Fibroblast of lung (primary cell): ENCODE measurements around the gene HNMT. TPM values are rescaled to one million over a fixed set of nuclear protein-coding genes. Genes with fewer than 3 reads are reported as not detected.

Source experiments
- DNase-seq, 2 donors: peaks; one replicate each; pipeline versions ENCODE4 v3.0.0 to v3.0.0-alpha.2; 2010; ENCODE audit warnings: low read depth in 2 of 2
- H2AFZ ChIP-seq: 2 replicates; pipeline ENCODE4 v1.5.1; 2012; ENCODE audit warnings: low read length, control low read depth, inconsistent platforms
- H3K27ac ChIP-seq: 2 replicates; pipeline ENCODE4 v1.5.1; 2011; ENCODE audit warnings: low read length, control low read depth; ENCODE audit not compliant: insufficient read depth
- H3K27me3 ChIP-seq: 2 replicates; pipeline ENCODE4 v1.5.1; 2011; ENCODE audit warnings: mild to moderate bottlenecking, low read length; ENCODE audit not compliant: control insufficient read depth, insufficient read depth
- H3K36me3 ChIP-seq: 2 replicates; pipeline ENCODE4 v1.5.1; 2011; ENCODE audit warnings: low read length; ENCODE audit not compliant: control insufficient read depth, insufficient read depth
- H3K4me1 ChIP-seq: 2 replicates; pipeline ENCODE4 v1.5.1; 2011; ENCODE audit warnings: low read length; ENCODE audit not compliant: control insufficient read depth, insufficient read depth; ENCODE audit errors: extremely low read depth
- H3K4me2 ChIP-seq: 2 replicates; pipeline ENCODE4 v1.5.1; 2011; ENCODE audit warnings: low read length, control low read depth; ENCODE audit not compliant: insufficient read depth; ENCODE audit errors: extremely low read depth
- H3K4me3 ChIP-seq, 4 experiments: fragments of 200-600 bp in 1 of 4; sonication (generic) in 1 of 4; replicated peaks in 1 of 4; 2 replicates each; pipeline ENCODE4 v1.5.1; 2011 to 2016; ENCODE audit warnings: low read length in 4 of 4, low read depth in 3 of 4, mild to moderate bottlenecking in 3 of 4, control low read depth in 2 of 4, inconsistent platforms in 1 of 4, mixed read lengths in 1 of 4; ENCODE audit not compliant: insufficient read depth in 1 of 4; ENCODE audit errors: control extremely low read depth in 1 of 4
- H3K79me2 ChIP-seq: 2 replicates; pipeline ENCODE4 v1.5.1; 2012; ENCODE audit warnings: mild to moderate bottlenecking, low read length, inconsistent platforms; ENCODE audit not compliant: control insufficient read depth, insufficient read depth
- H3K9ac ChIP-seq: 2 replicates; pipeline ENCODE4 v1.5.1; 2011; ENCODE audit warnings: mild to moderate bottlenecking, low read length, control low read depth; ENCODE audit not compliant: insufficient read depth
- H3K9me3 ChIP-seq: 2 replicates; pipeline ENCODE4 v1.5.1; 2012; ENCODE audit warnings: low read depth, low read length; ENCODE audit not compliant: control insufficient read depth, insufficient read depth
- H4K20me1 ChIP-seq: 2 replicates; pipeline ENCODE4 v1.5.1; 2011; ENCODE audit warnings: low read length; ENCODE audit not compliant: control insufficient read depth, insufficient read depth; ENCODE audit errors: extremely low read depth
- EZH2 ChIP-seq: IDR thresholded peaks from 2 replicates; pipeline ENCODE4 v1.5.1; 2012; ENCODE audit warnings: low read length, control low read depth, mild to moderate bottlenecking; ENCODE audit errors: missing control alignments
- polyA plus RNA-seq, 2 donors: library from polyadenylated mRNA; depleted of rRNA in 1 of 2; stranded (reverse) in 1 of 2; unstranded in 1 of 2; fragments of >200 nt; gene quantifications; 2 replicates each; pipeline ENCODE4 v1.2.1, GENCODE V29; 2011 to 2012; ENCODE audit warnings: missing spikeins in 1 of 2
- total RNA-seq: library from RNA; depleted of rRNA; stranded (reverse); fragments of >200 nt; gene quantifications from 2 replicates; pipeline ENCODE4 v1.2.1, GENCODE V29; 2014
- TF ChIP-seq, protein P1 (sequence below), 2 donors: IDR thresholded peaks in 1 of 2; conservative IDR thresholded peaks in 1 of 2; 1 replicate in 1 of 2; 2 replicates in 1 of 2; pipeline ENCODE4 v1.5.1; 2011 to 2012; ENCODE audit warnings: low read length in 2 of 2, control low read depth in 1 of 2, inconsistent platforms in 1 of 2, low read depth in 1 of 2, mild to moderate bottlenecking in 1 of 2

The HNMT gene
- total and polyA plus RNA-seq, 2 donors (not counting 1 experiment from before 2014, with no cell fraction given) = 45.9 to 163 TPM

GRCh38 chr2:138015494-138015893 is 51.2 kb downstream of the HNMT start:
- no peak overlapping the region for H3K27ac ChIP-seq
- H3K9ac ChIP-seq = no peak overlapping the region
- no peaks in the 10 kb centered on the region for H3K27me3 ChIP-seq
- no peak overlapping the region for H2AFZ ChIP-seq
- DNase-seq = no peak
- H3K79me2 ChIP-seq = no peaks in the 10 kb centered on the region
- no peaks in the 10 kb centered on the region for H4K20me1 ChIP-seq
- no peak overlapping the region for H3K4me3 ChIP-seq
- no peaks in the 10 kb centered on the region for H3K36me3 ChIP-seq
- TF ChIP-seq EZH2 = no peak
- TF ChIP-seq, protein P1, sequence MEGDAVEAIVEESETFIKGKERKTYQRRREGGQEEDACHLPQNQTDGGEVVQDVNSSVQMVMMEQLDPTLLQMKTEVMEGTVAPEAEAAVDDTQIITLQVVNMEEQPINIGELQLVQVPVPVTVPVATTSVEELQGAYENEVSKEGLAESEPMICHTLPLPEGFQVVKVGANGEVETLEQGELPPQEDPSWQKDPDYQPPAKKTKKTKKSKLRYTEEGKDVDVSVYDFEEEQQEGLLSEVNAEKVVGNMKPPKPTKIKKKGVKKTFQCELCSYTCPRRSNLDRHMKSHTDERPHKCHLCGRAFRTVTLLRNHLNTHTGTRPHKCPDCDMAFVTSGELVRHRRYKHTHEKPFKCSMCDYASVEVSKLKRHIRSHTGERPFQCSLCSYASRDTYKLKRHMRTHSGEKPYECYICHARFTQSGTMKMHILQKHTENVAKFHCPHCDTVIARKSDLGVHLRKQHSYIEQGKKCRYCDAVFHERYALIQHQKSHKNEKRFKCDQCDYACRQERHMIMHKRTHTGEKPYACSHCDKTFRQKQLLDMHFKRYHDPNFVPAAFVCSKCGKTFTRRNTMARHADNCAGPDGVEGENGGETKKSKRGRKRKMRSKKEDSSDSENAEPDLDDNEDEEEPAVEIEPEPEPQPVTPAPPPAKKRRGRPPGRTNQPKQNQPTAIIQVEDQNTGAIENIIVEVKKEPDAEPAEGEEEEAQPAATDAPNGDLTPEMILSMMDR (conservative IDR thresholded peaks at IDR 0.05 in 1 of 2, IDR thresholded peaks at IDR 0.05 in 1 of 2; ENCODE audit: low read depth in 1 of 2, low read length in 2 of 2) = no peak
- no peaks in the 10 kb centered on the region for H3K4me1 ChIP-seq
- H3K9me3 ChIP-seq = no peaks in the 10 kb centered on the region
- no peak overlapping the region for H3K4me2 ChIP-seq

GRCh38 chr2:138016351-138017087 is 52.2 kb downstream of the HNMT start:
- no peak overlapping the region for H2AFZ ChIP-seq
- H3K79me2 ChIP-seq = no peaks in the 10 kb centered on the region
- no peak overlapping the region for H3K4me2 ChIP-seq

DNA sequence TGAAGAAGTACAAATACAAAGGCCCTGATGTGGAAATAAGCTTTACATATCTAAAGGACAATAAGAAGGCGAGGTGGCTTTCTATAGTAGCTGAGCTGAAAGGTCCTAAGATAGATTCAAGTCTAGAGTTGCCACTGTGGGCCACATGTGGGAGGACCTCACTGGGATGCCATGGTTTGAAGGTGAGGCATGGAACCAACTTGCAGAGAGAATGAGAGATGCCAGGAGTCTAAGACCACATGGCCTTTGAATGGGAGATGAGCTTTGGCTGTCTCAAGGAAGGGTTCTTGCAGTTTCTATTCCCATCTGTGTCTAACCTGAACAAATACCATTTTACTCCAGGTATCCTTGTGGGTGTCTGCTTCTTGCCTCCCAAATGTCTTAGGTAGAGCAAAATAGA is 53.6 kb downstream of the HNMT start:
- no peak for DNase-seq
- Histone ChIP-seq H3K27ac (no peak overlapping the region), H3K9me3 (no peaks in the 10 kb centered on the region), H3K79me2 (no peaks in the 10 kb centered on the region), H3K9ac (no peak overlapping the region), H3K27me3 (no peaks in the 10 kb centered on the region), H3K4me3 (no peak overlapping the region), H4K20me1 (no peaks in the 10 kb centered on the region), H3K4me2 (no peak overlapping the region), H2AFZ (no peak overlapping the region), H3K36me3 (no peaks in the 10 kb centered on the region), H3K4me1 (no peaks in the 10 kb centered on the region)
- no peak for TF ChIP-seq EZH2
- TF ChIP-seq, protein P1 (conservative IDR thresholded peaks at IDR 0.05 in 1 of 2, IDR thresholded peaks at IDR 0.05 in 1 of 2; ENCODE audit: low read depth in 1 of 2, low read length in 2 of 2) = no peak

More at GRCh38 chr2:138016351-138017087, 52.2 kb downstream of the HNMT start:
- no peak for DNase-seq
- TF ChIP-seq, protein P1 (conservative IDR thresholded peaks at IDR 0.05 in 1 of 2, IDR thresholded peaks at IDR 0.05 in 1 of 2; ENCODE audit: low read depth in 1 of 2, low read length in 2 of 2) = no peak
- no peak for TF ChIP-seq EZH2
- no peaks in the 10 kb centered on the region for H4K20me1 ChIP-seq
- no peaks in the 10 kb centered on the region for H3K27me3 ChIP-seq
- no peaks in the 10 kb centered on the region for H3K9me3 ChIP-seq
- H3K9ac ChIP-seq = no peak overlapping the region
- no peak overlapping the region for H3K4me3 ChIP-seq
- no peak overlapping the region for H3K27ac ChIP-seq
- no peaks in the 10 kb centered on the region for H3K36me3 ChIP-seq
- H3K4me1 ChIP-seq = no peaks in the 10 kb centered on the region
